Sigmoid colon (tissue), 7 donors: Measurements from ENCODE around the gene TSEN34. TPM values are rescaled to one million over a fixed set of nuclear protein-coding genes. Genes with fewer than 3 reads are reported as not detected.
A peak's percentile ranks its signal among the peaks of the same experiment; 100 is the strongest.

Source experiments
- DNase-seq: peaks from one replicate; pipeline ENCODE4 v3.0.0-alpha.2; 2019
- H3K27ac ChIP-seq, 4 donors: fragments of 200-600 bp; sonication (generic); one replicate each; pipeline ENCODE4 v1.5.1; 2016 to 2019; ENCODE audit warnings: mild to moderate bottlenecking in 1 of 4
- H3K27me3 ChIP-seq, 3 donors: fragments of 200-600 bp; sonication (generic); one replicate each; pipeline ENCODE4 v1.5.1; 2019; ENCODE audit warnings: mild to moderate bottlenecking in 1 of 3
- H3K36me3 ChIP-seq, 4 donors: fragments of 200-600 bp; sonication (generic); one replicate each; pipeline ENCODE4 v1.5.1; 2016 to 2019
- H3K4me1 ChIP-seq, 4 donors: fragments of 200-600 bp; sonication (generic); one replicate each; pipeline ENCODE4 v1.5.1; 2017 to 2019
- H3K4me3 ChIP-seq, 4 donors: fragments of 200-600 bp; sonication (generic); one replicate each; pipeline ENCODE4 v1.5.1; 2017 to 2019; ENCODE audit warnings: mild to moderate bottlenecking in 2 of 4, moderate library complexity in 1 of 4
- H3K9me3 ChIP-seq, 4 donors: fragments of 200-600 bp in 3 of 4; sonication (generic) in 3 of 4; one replicate each; pipeline versions ENCODE4 v1.5.1 to v1.6.1; 2013 to 2019
- EP300 ChIP-seq, 4 donors: sonication (generic); formaldehyde crosslinking; IDR thresholded peaks; one replicate each; pipeline ENCODE4 v1.6.1; 2017; ENCODE audit warnings: antibody characterized with exemption in 4 of 4
- POLR2A ChIP-seq, 2 donors: fragments of 450-650 bp; IDR thresholded peaks; one replicate each; pipeline ENCODE4 v1.6.1; 2016; ENCODE audit warnings: antibody characterized with exemption in 2 of 2, mild to moderate bottlenecking in 2 of 2, moderate library complexity in 2 of 2
- POLR2AphosphoS5 ChIP-seq, 4 donors: sonication (generic); formaldehyde crosslinking; IDR thresholded peaks; one replicate each; pipeline ENCODE4 v1.6.1; 2017; ENCODE audit warnings: antibody characterized with exemption in 4 of 4
- whole genome bisulfite sequencing, 2 donors: extraction: QIAGEN DNeasy Blood & Tissue Kit; methylation state at CpG; one replicate each; pipeline ENCODE4 v1.1.7; 2013; 5-methylcytosine and 5-hydroxymethylcytosine counted together
- intact Hi-C: fragments of 100-400 bp; cut with DNase I; formaldehyde crosslinking; loops from one replicate; pipeline ENCODE4 v1.15.1; 2023
- polyA plus RNA-seq, 3 donors: library from polyadenylated mRNA; stranded (reverse); fragments of 200-250 nt; gene quantifications; one replicate each; pipeline ENCODE4 v1.2.3, GENCODE V29; 2013
- total RNA-seq, 4 donors: library from RNA; depleted of rRNA; stranded (reverse); fragments of >200 nt; gene quantifications; one replicate each; pipeline ENCODE4 v1.1.0, GENCODE V29; 2016
- TF ChIP-seq, protein P1 (sequence below), 4 experiments: fragments of 450-650 bp in 3 of 4; fragments of 200-600 bp in 1 of 4; IDR thresholded peaks; one replicate each; pipeline ENCODE4 v1.5.1; 2016 to 2019; ENCODE audit warnings: antibody characterized with exemption in 4 of 4, mild to moderate bottlenecking in 3 of 4, moderate library complexity in 2 of 4
- donor health status: healthy with polysubstance abuse.
- donor health status: Bipolar disorder and iron deficiency.
- donor health status: healthy.

Gene TSEN34
- total and polyA plus RNA-seq, 7 donors = 41.5 to 80.9 (median 52.5) TPM

GRCh38 chr19:54156490-54156889 lies 34.6 kb upstream of the TSEN34 start:
- no peak for DNase-seq
- Histone ChIP-seq H3K4me3 (no peak overlapping the region), H3K9me3 (no peaks in the 10 kb centered on the region), H3K4me1 (peaks cover 0 to 31% (median 27%) of the 10 kb centered on the region in 4 donors), H3K36me3 (peaks cover 47 to 68% (median 57%) of the 10 kb centered on the region in 4 donors), H3K27me3 (no peaks in the 10 kb centered on the region), H3K27ac (no peak overlapping the region)
- TF ChIP-seq, protein P1, sequence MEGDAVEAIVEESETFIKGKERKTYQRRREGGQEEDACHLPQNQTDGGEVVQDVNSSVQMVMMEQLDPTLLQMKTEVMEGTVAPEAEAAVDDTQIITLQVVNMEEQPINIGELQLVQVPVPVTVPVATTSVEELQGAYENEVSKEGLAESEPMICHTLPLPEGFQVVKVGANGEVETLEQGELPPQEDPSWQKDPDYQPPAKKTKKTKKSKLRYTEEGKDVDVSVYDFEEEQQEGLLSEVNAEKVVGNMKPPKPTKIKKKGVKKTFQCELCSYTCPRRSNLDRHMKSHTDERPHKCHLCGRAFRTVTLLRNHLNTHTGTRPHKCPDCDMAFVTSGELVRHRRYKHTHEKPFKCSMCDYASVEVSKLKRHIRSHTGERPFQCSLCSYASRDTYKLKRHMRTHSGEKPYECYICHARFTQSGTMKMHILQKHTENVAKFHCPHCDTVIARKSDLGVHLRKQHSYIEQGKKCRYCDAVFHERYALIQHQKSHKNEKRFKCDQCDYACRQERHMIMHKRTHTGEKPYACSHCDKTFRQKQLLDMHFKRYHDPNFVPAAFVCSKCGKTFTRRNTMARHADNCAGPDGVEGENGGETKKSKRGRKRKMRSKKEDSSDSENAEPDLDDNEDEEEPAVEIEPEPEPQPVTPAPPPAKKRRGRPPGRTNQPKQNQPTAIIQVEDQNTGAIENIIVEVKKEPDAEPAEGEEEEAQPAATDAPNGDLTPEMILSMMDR (IDR thresholded peaks at IDR 0.05) = no peak
- TF ChIP-seq POLR2A (IDR thresholded peaks at IDR 0.05) (no peak), POLR2AphosphoS5 (IDR thresholded peaks at IDR 0.05) (peak in 1 of 4 donors; percentile 7)
- WGBS, 2 donors = 86 to 89% methylated on average over 11 of the region's 11 CpGs
- intact Hi-C loops = no loop called here

DNA sequence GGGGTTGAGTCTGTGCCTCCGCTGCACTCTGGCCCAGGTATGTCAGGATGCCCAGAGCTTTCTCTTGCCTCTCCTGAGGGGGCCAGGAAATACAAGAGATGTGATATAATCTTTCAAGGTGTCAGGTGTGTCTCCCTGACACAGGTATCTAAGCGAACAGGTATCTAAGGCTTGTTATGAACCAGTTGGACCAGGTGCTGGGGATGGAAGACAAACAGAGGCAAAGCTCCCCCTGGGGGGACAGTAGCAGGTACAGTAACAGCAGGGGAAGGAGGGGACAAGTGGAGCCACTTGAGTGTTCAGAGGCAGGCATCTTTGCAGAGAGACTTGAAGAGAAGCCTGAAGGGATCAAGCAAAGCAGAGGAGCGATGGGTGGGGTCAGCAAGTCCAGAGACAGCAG lies 34.2 kb upstream of the TSEN34 start:
- TF ChIP-seq POLR2A (IDR thresholded peaks at IDR 0.05) = no peak
- TF ChIP-seq POLR2AphosphoS5 (IDR thresholded peaks at IDR 0.05) = no peak
- TF ChIP-seq EP300 (IDR thresholded peaks at IDR 0.05) = no peak
- TF ChIP-seq, protein P1 (IDR thresholded peaks at IDR 0.05) = no peak
- H3K4me1 ChIP-seq = peaks cover 0 to 36% (median 31%) of the 10 kb centered on the region in 4 donors
- no peaks in the 10 kb centered on the region for H3K27me3 ChIP-seq
- intact Hi-C loops = no loop called here
- DNase-seq = no peak
- H3K27ac ChIP-seq = no peak overlapping the region
- peaks cover 47 to 63% (median 54%) of the 10 kb centered on the region in 4 donors for H3K36me3 ChIP-seq
- H3K4me3 ChIP-seq = no peak overlapping the region
- no peaks in the 10 kb centered on the region for H3K9me3 ChIP-seq
- WGBS, 2 donors = 88 to 96% methylated on average over 3 of the region's 3 CpGs

GRCh38 chr19:54158812-54159351 lies 32.2 kb upstream of the TSEN34 start:
- H3K4me3 ChIP-seq = peak overlapping the region; percentile 69 to 83 (median 72)
- DNase-seq = no peak
- no peaks in the 10 kb centered on the region for H3K27me3 ChIP-seq
- H3K9me3 ChIP-seq = no peaks in the 10 kb centered on the region
- 9 to 10% methylated on average over 19 of the region's 19 CpGs for WGBS, 2 donors
- intact Hi-C loops = loop anchor here (2.0 kb wide), 1 partner anchor 20 kb away; no protein-coding TSS in a partner anchor
- TF ChIP-seq EP300 (IDR thresholded peaks at IDR 0.05) = no peak
- no peak for TF ChIP-seq POLR2AphosphoS5 (IDR thresholded peaks at IDR 0.05)
- no peak for TF ChIP-seq POLR2A (IDR thresholded peaks at IDR 0.05)
- TF ChIP-seq, protein P1 (IDR thresholded peaks at IDR 0.05) = no peak
- H3K4me1 ChIP-seq = peaks cover 0 to 48% (median 44%) of the 10 kb centered on the region in 4 donors
- H3K36me3 ChIP-seq = peaks cover 28 to 44% (median 36%) of the 10 kb centered on the region in 4 donors
- H3K27ac ChIP-seq = peak overlapping the region; percentile 96 to 98 (median 96)

DNA sequence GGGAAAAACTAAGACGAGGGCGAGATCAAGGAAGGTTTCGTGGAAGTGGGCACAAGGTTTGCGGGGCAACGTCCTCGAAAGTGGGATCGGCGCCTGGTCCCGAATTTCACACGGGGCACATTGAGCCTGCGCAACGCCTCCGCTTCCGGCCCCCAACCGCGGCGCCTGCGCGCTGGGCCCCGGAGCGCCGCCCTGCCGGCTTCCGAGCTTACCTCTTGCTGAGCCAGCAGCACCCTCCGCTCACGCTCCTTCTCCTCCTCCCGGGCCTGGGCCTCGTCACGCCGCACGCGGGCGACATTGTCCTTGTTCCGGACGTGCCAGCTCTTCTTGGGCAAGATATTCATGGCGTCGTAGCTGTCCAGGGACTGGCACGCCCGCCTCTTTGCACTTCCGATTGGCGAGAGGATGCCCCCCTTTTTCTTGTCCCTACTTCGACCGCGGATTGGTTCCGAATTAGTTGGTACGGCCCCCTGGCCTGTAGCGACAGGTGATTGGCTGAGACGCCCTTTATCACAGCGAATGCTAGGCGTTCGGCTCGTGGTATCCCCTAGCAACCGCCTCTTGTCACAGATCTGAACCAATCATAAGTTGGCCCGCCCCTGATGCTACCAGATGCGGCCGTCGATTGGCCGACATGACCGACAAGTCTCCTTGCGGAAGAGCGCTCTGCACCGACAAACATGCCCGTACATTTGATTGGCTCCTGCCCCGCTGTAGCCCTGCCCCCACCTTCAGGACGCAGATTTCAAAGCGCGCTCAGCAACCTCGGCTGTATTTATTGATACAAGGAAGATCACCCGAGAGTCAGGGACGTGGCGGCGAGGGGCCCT lies 31.5 kb upstream of the TSEN34 start, which contains the start of gene LENG1:
LENG1 (minus strand) TSS at position 370 of the 830 bp plus-strand sequence; CDS start at position 344, 26 bp downstream.
- H3K27ac ChIP-seq = peak within 1 kb of the TSS; percentile 96 to 98 (median 96)
- H3K4me3 ChIP-seq = peak within 1 kb of the TSS; percentile 69 to 83 (median 72)
- intact Hi-C loops = loop anchor here (2.0 to 5.0 kb wide), 2 partner anchors 21 to 43 kb away; partner anchors contain the start of gene RPS9
- peaks cover 4 to 5% (median 4%) of the 10 kb centered on the region in 3 donors for H3K27me3 ChIP-seq
- H3K9me3 ChIP-seq = no peaks in the 10 kb centered on the region
- peaks cover 0 to 52% (median 49%) of the 10 kb centered on the region in 4 donors for H3K4me1 ChIP-seq
- peaks cover 23 to 37% (median 30%) of the 10 kb centered on the region in 4 donors for H3K36me3 ChIP-seq
- WGBS, 2 donors = 0% methylated on average over 72 of the region's 72 CpGs
- peak; percentile 100 for DNase-seq
- TF ChIP-seq, protein P1 (IDR thresholded peaks at IDR 0.05) = no peak
- peak; percentile 77 to 91 (median 86) for TF ChIP-seq POLR2AphosphoS5 (IDR thresholded peaks at IDR 0.05)
- no peak for TF ChIP-seq EP300 (IDR thresholded peaks at IDR 0.05)
- peak; percentile 41 to 53 for TF ChIP-seq POLR2A (IDR thresholded peaks at IDR 0.05)
